Esophagus muscularis mucosa (tissue), 3 donors: ENCODE results near the gene CAMTA1.

Experiments used
- CTCF ChIP-seq, 3 experiments: fragments of 200-600 bp in 2 of 3; fragments of 450-650 bp in 1 of 3; sonication (generic) in 2 of 3; IDR thresholded peaks; one replicate each; pipeline ENCODE4 v1.5.1; 2017 to 2019; ENCODE audit warnings: antibody characterized with exemption in 3 of 3, mild to moderate bottlenecking in 2 of 3, moderate library complexity in 1 of 3
- POLR2A ChIP-seq: fragments of 450-650 bp; IDR thresholded peaks from one replicate; pipeline ENCODE4 v1.6.1; 2017; ENCODE audit warnings: antibody characterized with exemption, moderate library complexity, mild to moderate bottlenecking, low read depth
- POLR2AphosphoS5 ChIP-seq, 2 donors: sonication (generic); formaldehyde crosslinking; IDR thresholded peaks; one replicate each; pipeline ENCODE4 v1.6.1; 2017; ENCODE audit warnings: antibody characterized with exemption in 2 of 2

GRCh38 chr1:6917067-6917466, 131.8 kb downstream of the CAMTA1 start:
- TF ChIP-seq POLR2A (no peak), CTCF (IDR thresholded peaks at IDR 0.05) (no peak), POLR2AphosphoS5 (IDR thresholded peaks at IDR 0.05) (no peak)
